ENCODE measurements around the gene GAD1.

The GAD1 gene

GRCh38 chr2:170882758-170883157, 66.1 kb downstream of the GAD1 start:
- Histone ChIP-seq H3K36me3 (ENCODE audit: control insufficient read depth in 1 of 2, insufficient read depth in 2 of 2, low read depth in 1 of 2, low read length in 2 of 2) (no peaks in the 10 kb centered on the region), H3K27ac (ENCODE audit: low read length, poor library complexity, severe bottlenecking) (no peak overlapping the region), H3K79me1 (replicated peaks; ENCODE audit: low read length, poor library complexity, severe bottlenecking) (no peaks in the 10 kb centered on the region), H2BK120ac (ENCODE audit: low read depth, low read length) (no peak overlapping the region), H3K9ac (ENCODE audit: low read length) (no peak overlapping the region), H3K4me1 (ENCODE audit: control insufficient read depth, insufficient read depth, low read depth, low read length) (no peaks in the 10 kb centered on the region), H3K4me2 (ENCODE audit: low read length, poor library complexity, severe bottlenecking) (no peak overlapping the region), H3K4ac (ENCODE audit: low read depth in 1 of 2, low read length in 2 of 2) (no peak overlapping the region), H3K27me3 (ENCODE audit: control insufficient read depth in 1 of 2, insufficient read depth in 1 of 2, low read length in 2 of 2) (peaks cover 18 to 20% of the 10 kb centered on the region in 2 experiments), H4K91ac (ENCODE audit: low read length) (no peak overlapping the region), H3K23ac (ENCODE audit: low read length in 2 of 2) (no peak overlapping the region), H4K8ac (ENCODE audit: low read length) (no peak overlapping the region), H3K9me3 (ENCODE audit: control insufficient read depth, low read length) (no peaks in the 10 kb centered on the region), H2AK5ac (ENCODE audit: low read length, severe bottlenecking) (no peak overlapping the region), H2BK5ac (ENCODE audit: low read depth, low read length, poor library complexity, severe bottlenecking) (no peak overlapping the region), H2BK12ac (ENCODE audit: low read length in 2 of 2) (no peak overlapping the region), H3K4me3 (ENCODE audit: insufficient read depth in 1 of 2, low read depth in 1 of 2, low read length in 2 of 2) (no peak overlapping the region), H2AFZ (ENCODE audit: low read depth, low read length) (no peak overlapping the region), H3K18ac (ENCODE audit: low read depth in 1 of 2, low read length in 2 of 2) (no peak overlapping the region), H3K14ac (ENCODE audit: low read length in 2 of 2) (no peak overlapping the region), H2BK15ac (ENCODE audit: low read depth, poor library complexity, severe bottlenecking) (no peak overlapping the region)
- WGBS = 91% methylated on average over 2 of the region's 2 CpGs
- DNase-seq = no peak

- no peak overlapping the region for H4K8ac ChIP-seq (ENCODE audit: low read length)
- no peaks in the 10 kb centered on the region for H3K9me3 ChIP-seq (ENCODE audit: control insufficient read depth, low read length)
- H3K9ac ChIP-seq (ENCODE audit: low read length) = no peak overlapping the region
- no peaks in the 10 kb centered on the region for H3K36me3 ChIP-seq (ENCODE audit: control insufficient read depth in 1 of 2, insufficient read depth in 2 of 2, low read depth in 1 of 2, low read length in 2 of 2)
- H2BK12ac ChIP-seq (ENCODE audit: low read length in 2 of 2) = no peak overlapping the region
- H3K27me3 ChIP-seq (ENCODE audit: control insufficient read depth in 1 of 2, insufficient read depth in 1 of 2, low read length in 2 of 2) = peaks cover 18 to 20% of the 10 kb centered on the region in 2 experiments
- H2BK5ac ChIP-seq (ENCODE audit: low read depth, low read length, poor library complexity, severe bottlenecking) = no peak overlapping the region
- H2BK15ac ChIP-seq (ENCODE audit: low read depth, poor library complexity, severe bottlenecking) = no peak overlapping the region
- H3K18ac ChIP-seq (ENCODE audit: low read depth in 1 of 2, low read length in 2 of 2) = no peak overlapping the region
- H3K4me1 ChIP-seq (ENCODE audit: control insufficient read depth, insufficient read depth, low read depth, low read length) = peaks cover 2% of the 10 kb centered on the region
- H3K4me2 ChIP-seq (ENCODE audit: low read length, poor library complexity, severe bottlenecking) = no peak overlapping the region
- H2BK120ac ChIP-seq (ENCODE audit: low read depth, low read length) = no peak overlapping the region
- no peak overlapping the region for H2AFZ ChIP-seq (ENCODE audit: low read depth, low read length)
- no peak overlapping the region for H3K23ac ChIP-seq (ENCODE audit: low read length in 2 of 2)
- H4K91ac ChIP-seq (ENCODE audit: low read length) = no peak overlapping the region
- no peak for DNase-seq
- H3K4ac ChIP-seq (ENCODE audit: low read depth in 1 of 2, low read length in 2 of 2) = no peak overlapping the region
- no peak overlapping the region for H2AK5ac ChIP-seq (ENCODE audit: low read length, severe bottlenecking)
- no peak overlapping the region for H3K27ac ChIP-seq (ENCODE audit: low read length, poor library complexity, severe bottlenecking)
- H3K14ac ChIP-seq (ENCODE audit: low read length in 2 of 2) = no peak overlapping the region
- whole genome bisulfite sequencing = 86% methylated on average over 2 of the region's 2 CpGs
- no peaks in the 10 kb centered on the region for H3K79me1 ChIP-seq (replicated peaks; ENCODE audit: low read length, poor library complexity, severe bottlenecking)
- no peak overlapping the region for H3K4me3 ChIP-seq (ENCODE audit: insufficient read depth in 1 of 2, low read depth in 1 of 2, low read length in 2 of 2)
Measured at GRCh38 chr2:170883683-170884082, 67.0 kb downstream of the GAD1 start.

GRCh38 chr2:170885130-170885791, 68.6 kb downstream of the GAD1 start:
- H4K91ac ChIP-seq (ENCODE audit: low read length) = no peak overlapping the region
- no peak overlapping the region for H3K4ac ChIP-seq (ENCODE audit: low read depth in 1 of 2, low read length in 2 of 2)
- peaks cover 18 to 20% of the 10 kb centered on the region in 2 experiments for H3K27me3 ChIP-seq (ENCODE audit: control insufficient read depth in 1 of 2, insufficient read depth in 1 of 2, low read length in 2 of 2)
- peaks cover 2% of the 10 kb centered on the region for H3K4me1 ChIP-seq (ENCODE audit: control insufficient read depth, insufficient read depth, low read depth, low read length)
- H3K4me3 ChIP-seq (ENCODE audit: insufficient read depth in 1 of 2, low read depth in 1 of 2, low read length in 2 of 2) = no peak overlapping the region
- no peak overlapping the region for H4K8ac ChIP-seq (ENCODE audit: low read length)
- no peak overlapping the region for H2BK120ac ChIP-seq (ENCODE audit: low read depth, low read length)
- H3K18ac ChIP-seq (ENCODE audit: low read depth in 1 of 2, low read length in 2 of 2) = no peak overlapping the region
- H3K9me3 ChIP-seq (ENCODE audit: control insufficient read depth, low read length) = no peaks in the 10 kb centered on the region
- no peak for DNase-seq
- H2AK5ac ChIP-seq (ENCODE audit: low read length, severe bottlenecking) = no peak overlapping the region
- H3K14ac ChIP-seq (ENCODE audit: low read length in 2 of 2) = no peak overlapping the region
- 81% methylated on average over 5 of the region's 5 CpGs for WGBS
- H2AFZ ChIP-seq (ENCODE audit: low read depth, low read length) = no peak overlapping the region
- no peak overlapping the region for H2BK15ac ChIP-seq (ENCODE audit: low read depth, poor library complexity, severe bottlenecking)
- H3K27ac ChIP-seq (ENCODE audit: low read length, poor library complexity, severe bottlenecking) = no peak overlapping the region
- H3K23ac ChIP-seq (ENCODE audit: low read length in 2 of 2) = no peak overlapping the region
- H3K4me2 ChIP-seq (ENCODE audit: low read length, poor library complexity, severe bottlenecking) = no peak overlapping the region
- H2BK12ac ChIP-seq (ENCODE audit: low read length in 2 of 2) = no peak overlapping the region
- no peaks in the 10 kb centered on the region for H3K79me1 ChIP-seq (replicated peaks; ENCODE audit: low read length, poor library complexity, severe bottlenecking)
- H3K36me3 ChIP-seq (ENCODE audit: control insufficient read depth in 1 of 2, insufficient read depth in 2 of 2, low read depth in 1 of 2, low read length in 2 of 2) = no peaks in the 10 kb centered on the region
- no peak overlapping the region for H2BK5ac ChIP-seq (ENCODE audit: low read depth, low read length, poor library complexity, severe bottlenecking)
- no peak overlapping the region for H3K9ac ChIP-seq (ENCODE audit: low read length)

GRCh38 chr2:170886386-170886785, 69.7 kb downstream of the GAD1 start:
- WGBS = 83% methylated on average over 1 of the region's 1 CpG

More at GRCh38 chr2:170886386-170886785, 69.7 kb downstream of the GAD1 start:
- Histone ChIP-seq H2AFZ (ENCODE audit: low read depth, low read length) (no peak overlapping the region), H3K4me1 (ENCODE audit: control insufficient read depth, insufficient read depth, low read depth, low read length) (peaks cover 2% of the 10 kb centered on the region), H3K36me3 (ENCODE audit: control insufficient read depth in 1 of 2, insufficient read depth in 2 of 2, low read depth in 1 of 2, low read length in 2 of 2) (no peaks in the 10 kb centered on the region), H3K23ac (ENCODE audit: low read length in 2 of 2) (no peak overlapping the region), H3K14ac (ENCODE audit: low read length in 2 of 2) (no peak overlapping the region), H3K9ac (ENCODE audit: low read length) (no peak overlapping the region), H2AK5ac (ENCODE audit: low read length, severe bottlenecking) (no peak overlapping the region), H2BK120ac (ENCODE audit: low read depth, low read length) (no peak overlapping the region), H3K4ac (ENCODE audit: low read depth in 1 of 2, low read length in 2 of 2) (no peak overlapping the region), H3K79me1 (replicated peaks; ENCODE audit: low read length, poor library complexity, severe bottlenecking) (no peaks in the 10 kb centered on the region), H2BK15ac (ENCODE audit: low read depth, poor library complexity, severe bottlenecking) (no peak overlapping the region), H4K91ac (ENCODE audit: low read length) (no peak overlapping the region), H3K9me3 (ENCODE audit: control insufficient read depth, low read length) (no peaks in the 10 kb centered on the region), H3K4me2 (ENCODE audit: low read length, poor library complexity, severe bottlenecking) (no peak overlapping the region), H4K8ac (ENCODE audit: low read length) (no peak overlapping the region), H3K27ac (ENCODE audit: low read length, poor library complexity, severe bottlenecking) (no peak overlapping the region), H2BK12ac (ENCODE audit: low read length in 2 of 2) (no peak overlapping the region), H2BK5ac (ENCODE audit: low read depth, low read length, poor library complexity, severe bottlenecking) (no peak overlapping the region), H3K27me3 (ENCODE audit: control insufficient read depth in 1 of 2, insufficient read depth in 1 of 2, low read length in 2 of 2) (peaks cover 18 to 20% of the 10 kb centered on the region in 2 experiments), H3K18ac (ENCODE audit: low read depth in 1 of 2, low read length in 2 of 2) (no peak overlapping the region), H3K4me3 (ENCODE audit: insufficient read depth in 1 of 2, low read depth in 1 of 2, low read length in 2 of 2) (no peak overlapping the region)
- DNase-seq = peak; percentile 33
